K562 (cell line): ENCODE measurements around the gene C2. TPM values are rescaled to one million over a fixed set of nuclear protein-coding genes. Genes with fewer than 3 reads are reported as not detected.

Source experiments
- MGA ChIP-seq: fragments of 450-650 bp; IDR thresholded peaks from 2 replicates; pipeline ENCODE4 v1.6.1; 2016; ENCODE audit warnings: mild to moderate bottlenecking, moderate library complexity
- PCBP2 ChIP-seq: fragments of 200-400 bp; formaldehyde crosslinking; IDR thresholded peaks from 2 replicates; pipeline ENCODE4 v1.6.1; 2018; ENCODE audit warnings: low read length, low read depth, mild to moderate bottlenecking, moderate library complexity; ENCODE audit not compliant: poor library complexity, severe bottlenecking
- ZBTB17 ChIP-seq: fragments of 450-650 bp; formaldehyde crosslinking; IDR thresholded peaks from 2 replicates; pipeline ENCODE4 v1.4.0; 2020; ENCODE audit warnings: mild to moderate bottlenecking
- ZNF318 ChIP-seq, 2 experiments: fragments of 450-650 bp; IDR thresholded peaks; 2 replicates each; pipeline ENCODE4 v1.6.1; 2016; ENCODE audit warnings: mild to moderate bottlenecking in 2 of 2, borderline replicate concordance in 1 of 2, low read depth in 1 of 2, moderate library complexity in 1 of 2
- polyA plus RNA-seq, 8 experiments: library from polyadenylated mRNA; depleted of rRNA in 4 of 8; stranded (reverse) in 5 of 8; unstranded in 3 of 8; fragments of >200 nt; fragmentation: Nextera tagmentation in 2 of 8; fragmentation: Illumina TruSeq in 1 of 8; extraction: Ambion mirVana in 2 of 8; extraction: Trizol in 1 of 8; gene quantifications; 2 replicates each; pipeline versions ENCODE4 v1.2.1 to v1.2.3, GENCODE V29; 2011 to 2014; ENCODE audit warnings: inconsistent platforms in 1 of 8, missing spikeins in 1 of 8
- total RNA-seq, 7 experiments: library from RNA; depleted of rRNA in 6 of 7; stranded (reverse); fragments of >200 nt in 6 of 7; fragmentation: Illumina TruSeq in 2 of 7; extraction: Trizol in 2 of 7; gene quantifications; 2 replicates each; pipeline versions ENCODE4 v1.2.1 to v1.2.3, GENCODE V29; 2011 to 2021; ENCODE audit warnings: low replicate concordance in 1 of 7

C2 gene
- total and polyA plus RNA-seq, 9 of the 15 experiments (the other 6 are each of a cell fraction or from before 2014, with no cell fraction given): 0.05 to 1.1 (median 0.39) TPM; not detected in 1

- TF ChIP-seq MGA (peak; percentile 77), PCBP2 (no peak), ZNF318 (IDR thresholded peaks at IDR 0.05; ENCODE audit: borderline replicate concordance in 1 of 2, low read depth in 1 of 2) (peak in 1 of 2 experiments; percentile 52; a peak in 2 of 4 replicates), ZBTB17 (CRISPR knock-in tag) (peak; percentile 30; the same call in 1 of the 2 replicates)
These were observed 21.4 kb downstream of the C2 start (continued) for GRCh38 chr6:31948753-31949413.
